CD4-positive, alpha-beta T cell treated with Interleukin-10 for 1 hour (primary cell): ENCODE data around the gene EXOSC7.
A peak's percentile ranks its signal among the peaks of the same experiment; 100 is the strongest.
"Not testable (repeated sequence)": the region's sequence is repeated elsewhere in the genome, so short reads cannot be mapped to it uniquely, and the experiment has no call there.

Source experiments
- DNase-seq: peaks from one replicate; pipeline ENCODE4 v3.0.0-alpha.2; 2020

EXOSC7 gene

GRCh38 chr3:44963571-44964325 is 12.3 kb upstream of the EXOSC7 start:
- no peak for DNase-seq

- DNase-seq = no peak
Observed at GRCh38 chr3:44965165-44965564, 10.9 kb upstream of the EXOSC7 start.

- no peak for DNase-seq
Observed at GRCh38 chr3:44966795-44967278, 9.2 kb upstream of the EXOSC7 start.

- no peak for DNase-seq
Observed at GRCh38 chr3:44968447-44968858, 7.6 kb upstream of the EXOSC7 start.

GRCh38 chr3:44969154-44969827 is 6.8 kb upstream of the EXOSC7 start:
- peak; percentile 15 for DNase-seq

GRCh38 chr3:44969828-44970179 is 6.2 kb upstream of the EXOSC7 start:
- peak; percentile 14 for DNase-seq

- no peak for DNase-seq
Observed at GRCh38 chr3:44970926-44971490, 5.0 kb upstream of the EXOSC7 start.

- no peak for DNase-seq
Observed at GRCh38 chr3:44974416-44974815, 1.6 kb upstream of the EXOSC7 start.

- no peak for DNase-seq
Observed at GRCh38 chr3:44981220-44981619, 5.2 kb downstream of the EXOSC7 start.

GRCh38 chr3:44981751-44982150 is 5.7 kb downstream of the EXOSC7 start:
- peak; percentile 24 for DNase-seq

- DNase-seq = no peak
Observed at GRCh38 chr3:44982817-44983216, 6.8 kb downstream of the EXOSC7 start.

GRCh38 chr3:44983484-44983941 is 7.5 kb downstream of the EXOSC7 start:
- no peak for DNase-seq

- no peak for DNase-seq
Observed at GRCh38 chr3:44984335-44984734, 8.3 kb downstream of the EXOSC7 start.

GRCh38 chr3:44986330-44986729 is 10.3 kb downstream of the EXOSC7 start:
- DNase-seq = not testable (repeated sequence)

- no peak for DNase-seq
Observed at GRCh38 chr3:44987332-44987731, 11.3 kb downstream of the EXOSC7 start.

- peak; percentile 26 for DNase-seq
Observed at GRCh38 chr3:44988073-44988472, 12.0 kb downstream of the EXOSC7 start.

- no peak for DNase-seq
Observed at GRCh38 chr3:44989141-44989540, 13.1 kb downstream of the EXOSC7 start.

GRCh38 chr3:44989636-44990373 is 13.8 kb downstream of the EXOSC7 start:
- DNase-seq = no peak

- no peak for DNase-seq
Observed at GRCh38 chr3:44991326-44991725, 15.3 kb downstream of the EXOSC7 start.

GRCh38 chr3:44992555-44993470 is 16.8 kb downstream of the EXOSC7 start:
- DNase-seq = peak; percentile 23

GRCh38 chr3:44993471-44994205 is 17.6 kb downstream of the EXOSC7 start:
- no peak for DNase-seq
